GM21515 (cell line): ENCODE results near the gene SLC38A9.

Experiments
- ATAC-seq: cut with Tn5 transposase; IDR thresholded peaks from one replicate; pipeline ENCODE4 v1.9.1; 2021; ENCODE audit not compliant: unreplicated experiment

Gene SLC38A9

GRCh38 chr5:55584398-55585205, 127.5 kb downstream of the SLC38A9 start:
- no peak for ATAC-seq

- ATAC-seq, result no peak
Observed at GRCh38 chr5:55583578-55583977, 128.5 kb downstream of the SLC38A9 start.

GRCh38 chr5:55582256-55582655, 129.9 kb downstream of the SLC38A9 start:
- ATAC-seq, result no peak

DNA sequence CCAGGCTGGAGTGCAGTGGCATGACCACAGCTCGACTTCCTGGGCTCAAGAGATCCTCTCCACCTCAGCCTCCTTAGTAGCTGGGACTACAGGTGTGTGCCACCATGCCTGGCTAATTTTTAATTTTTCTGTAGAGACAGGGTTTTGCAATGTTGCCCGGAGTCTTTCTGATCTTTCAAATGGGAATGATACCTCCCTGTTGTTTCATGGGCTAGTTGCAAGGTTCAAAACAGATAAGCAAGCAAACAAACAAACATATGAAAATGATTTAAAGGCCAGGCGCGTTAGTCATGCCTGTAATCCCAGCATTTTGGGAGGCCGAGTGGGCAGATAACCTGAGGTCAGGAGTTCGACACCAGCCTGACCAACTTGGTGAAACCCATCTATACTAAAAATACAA, 132.1 kb downstream of the SLC38A9 start:
- ATAC-seq, result no peak

DNA sequence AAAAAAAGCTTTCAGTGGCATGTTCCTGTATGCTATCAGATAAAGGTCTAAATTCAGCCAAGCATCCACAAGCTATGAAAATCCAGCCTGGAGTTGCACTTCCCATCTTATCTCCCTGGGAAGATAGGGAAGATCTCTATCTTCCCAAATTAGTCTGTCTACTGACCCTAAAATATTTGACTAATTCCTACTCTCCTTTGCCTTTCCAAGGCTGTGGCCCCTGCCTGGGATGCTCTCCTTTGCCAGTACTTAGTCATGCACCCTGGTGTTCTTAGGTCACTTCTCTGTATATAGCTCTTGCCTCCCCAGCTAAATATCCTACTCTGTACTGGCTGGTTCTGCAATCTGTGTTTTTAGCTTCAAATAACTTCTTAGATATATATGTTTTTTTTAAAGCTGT, 133.4 kb downstream of the SLC38A9 start:
- no peak for ATAC-seq

DNA sequence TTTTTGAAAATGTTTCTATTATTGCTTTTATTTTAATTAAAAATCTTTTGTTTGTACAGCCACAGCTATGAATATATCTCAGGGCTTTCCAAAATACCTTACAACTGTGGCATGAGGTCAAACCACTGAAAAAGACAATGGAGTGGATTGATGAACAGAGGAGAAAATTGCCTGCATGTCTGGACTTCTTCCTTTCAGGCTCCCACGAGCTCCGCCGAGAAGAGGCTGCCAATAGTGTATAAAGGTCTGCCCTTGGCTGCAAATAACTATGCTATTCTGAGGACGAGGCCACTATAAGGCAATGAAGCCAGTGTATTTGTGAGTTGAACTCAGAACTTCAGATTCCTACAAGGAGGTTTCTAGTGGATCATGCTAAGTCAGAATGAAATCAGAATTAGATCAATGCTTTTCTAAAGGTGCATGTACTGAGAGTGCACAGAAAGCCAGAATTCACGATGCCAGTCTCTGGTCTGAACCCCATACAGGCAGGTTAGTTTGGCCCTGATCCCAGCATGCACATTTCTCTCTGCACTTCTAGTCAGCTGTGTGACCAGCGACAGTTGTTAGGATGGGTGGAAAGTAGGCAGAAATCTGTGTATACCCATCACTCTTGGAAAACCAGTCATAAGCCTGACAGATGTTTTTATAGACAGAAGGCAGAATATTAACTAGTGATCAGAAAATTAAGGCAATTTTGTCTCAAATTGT, 134.6 kb downstream of the SLC38A9 start:
- no peak for ATAC-seq

GRCh38 chr5:55576661-55577060, 135.5 kb downstream of the SLC38A9 start:
- ATAC-seq, result no peak
